Gastroesophageal sphincter (tissue), 4 donors: ENCODE results near the gene NME8. TPM values are rescaled to one million over a fixed set of nuclear protein-coding genes. Genes with fewer than 3 reads are reported as not detected.
A peak's percentile ranks its signal among the peaks of the same experiment; 100 is the strongest.

ENCODE experiments used
- ATAC-seq: fragments of 150-250 bp; one replicate; pipeline ENCODE4 v1.9.1; 2016; ENCODE audit warnings: mild to moderate bottlenecking, moderate library complexity
- H3K27ac ChIP-seq, 4 donors: fragments of 200-600 bp; sonication (generic) in 3 of 4; 1 replicate in 3 of 4; 2 replicates in 1 of 4; pipeline ENCODE4 v1.5.1; 2016 to 2019
- H3K27me3 ChIP-seq: fragments of 200-600 bp; sonication (generic); one replicate; pipeline ENCODE4 v1.5.1; 2019
- H3K36me3 ChIP-seq, 2 donors: fragments of 200-600 bp; sonication (generic); one replicate each; pipeline ENCODE4 v1.5.1; 2019; ENCODE audit warnings: control low read depth in 1 of 2
- H3K4me1 ChIP-seq, 3 donors: fragments of 200-600 bp; sonication (generic); 1 replicate in 2 of 3; 2 replicates in 1 of 3; pipeline ENCODE4 v1.5.1; 2016 to 2019; ENCODE audit warnings: control low read depth in 2 of 3
- H3K4me3 ChIP-seq, 2 donors: fragments of 200-600 bp; sonication (generic); one replicate each; pipeline ENCODE4 v1.5.1; 2019; ENCODE audit warnings: mild to moderate bottlenecking in 1 of 2, moderate library complexity in 1 of 2
- H3K9me3 ChIP-seq, 3 donors: fragments of 200-600 bp; sonication (generic); one replicate each; pipeline ENCODE4 v1.5.1; 2017 to 2019; ENCODE audit warnings: control low read depth in 2 of 3
- CTCF ChIP-seq, 4 experiments: fragments of 200-600 bp in 2 of 4; fragments of 450-650 bp in 2 of 4; sonication (generic) in 1 of 4; IDR thresholded peaks; one replicate each; pipeline ENCODE4 v1.5.1; 2017 to 2019; ENCODE audit warnings: antibody characterized with exemption in 4 of 4, mild to moderate bottlenecking in 2 of 4, moderate library complexity in 2 of 4
- EP300 ChIP-seq: sonication (generic); formaldehyde crosslinking; IDR thresholded peaks from one replicate; pipeline ENCODE4 v1.6.1; 2017; ENCODE audit warnings: antibody characterized with exemption, mild to moderate bottlenecking
- POLR2A ChIP-seq, 2 donors: fragments of 450-650 bp; IDR thresholded peaks; one replicate each; pipeline ENCODE4 v1.6.1; 2017; ENCODE audit warnings: antibody characterized with exemption in 2 of 2, mild to moderate bottlenecking in 2 of 2, moderate library complexity in 1 of 2
- POLR2AphosphoS5 ChIP-seq: sonication (generic); formaldehyde crosslinking; IDR thresholded peaks from one replicate; pipeline ENCODE4 v1.6.1; 2017; ENCODE audit warnings: antibody characterized with exemption
- WGBS, 2 donors: methylation state at CpG; one replicate each; pipeline ENCODE4 v1.1.5; 2018; ENCODE audit warnings: low coverage in 1 of 2; 5-methylcytosine and 5-hydroxymethylcytosine counted together
- total RNA-seq, 4 donors: library from RNA; depleted of rRNA; stranded (reverse); fragments of >200 nt; gene quantifications; one replicate each; pipeline ENCODE4 v1.1.0, GENCODE V29; 2016

The NME8 gene
- total RNA-seq, 4 donors from 2014 or later = 2.8 TPM; not detected in 3

DNA sequence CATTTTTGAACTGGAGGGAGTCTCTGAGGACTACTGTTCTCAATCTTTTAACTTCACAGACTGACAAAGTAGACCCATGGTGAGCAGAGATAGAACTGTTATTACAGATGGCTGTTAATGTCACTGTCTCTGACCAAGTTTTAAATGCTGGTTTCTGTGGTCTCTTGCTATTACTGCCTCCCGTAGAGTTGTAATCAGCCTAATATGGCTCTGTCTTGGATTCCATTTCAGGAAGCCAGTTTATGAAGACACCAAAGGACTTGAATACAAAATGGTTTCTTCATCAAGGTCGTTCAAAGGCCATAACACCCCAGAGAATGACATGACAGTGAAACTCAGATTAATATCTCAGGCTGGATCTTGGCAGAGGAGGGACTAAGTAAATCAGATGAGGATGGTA, 64.4 kb downstream of the NME8 start:
- TF ChIP-seq POLR2A (IDR thresholded peaks at IDR 0.05) = no peak
- no peak for TF ChIP-seq EP300
- no peak for TF ChIP-seq POLR2AphosphoS5
- no peak for TF ChIP-seq CTCF (IDR thresholded peaks at IDR 0.05)
- 49% methylated on average over 2 of the region's 2 CpGs; no CpG with 5 or more reads in 1 of the 2 donors for WGBS, 2 donors
- H3K27me3 ChIP-seq = peaks cover 15% of the 10 kb centered on the region
- H3K36me3 ChIP-seq = no peaks in the 10 kb centered on the region
- H3K4me3 ChIP-seq = no peak overlapping the region
- no peak for ATAC-seq
- peaks cover 0 to 29% (median 5%) of the 10 kb centered on the region in 3 donors for H3K4me1 ChIP-seq
- no peaks in the 10 kb centered on the region for H3K9me3 ChIP-seq
- H3K27ac ChIP-seq = peak overlapping the region in 1 of 4 donors; percentile 5

GRCh38 chr7:37915438-37915837, 67.0 kb downstream of the NME8 start:
- no peaks in the 10 kb centered on the region for H3K36me3 ChIP-seq
- peak overlapping the region in 1 of 2 donors; percentile 61 for H3K4me3 ChIP-seq
- no peaks in the 10 kb centered on the region for H3K9me3 ChIP-seq
- 10 to 32% methylated on average over 5 of the region's 5 CpGs for WGBS, 2 donors
- peaks cover 23% of the 10 kb centered on the region for H3K27me3 ChIP-seq
- TF ChIP-seq POLR2A (IDR thresholded peaks at IDR 0.05) (no peak), CTCF (IDR thresholded peaks at IDR 0.05) (no peak), EP300 (no peak), POLR2AphosphoS5 (no peak)
- ATAC-seq = no peak
- H3K4me1 ChIP-seq = peaks cover 0 to 37% (median 5%) of the 10 kb centered on the region in 3 donors
- peak overlapping the region in 2 of 4 donors; percentile 81 to 85 for H3K27ac ChIP-seq

- peak; percentile 16 for ATAC-seq
- 14 to 15% methylated on average over 4 to 27 of the region's 57 CpGs for WGBS, 2 donors
Observed at GRCh38 chr7:37916017-37916672, 67.7 kb downstream of the NME8 start.

DNA sequence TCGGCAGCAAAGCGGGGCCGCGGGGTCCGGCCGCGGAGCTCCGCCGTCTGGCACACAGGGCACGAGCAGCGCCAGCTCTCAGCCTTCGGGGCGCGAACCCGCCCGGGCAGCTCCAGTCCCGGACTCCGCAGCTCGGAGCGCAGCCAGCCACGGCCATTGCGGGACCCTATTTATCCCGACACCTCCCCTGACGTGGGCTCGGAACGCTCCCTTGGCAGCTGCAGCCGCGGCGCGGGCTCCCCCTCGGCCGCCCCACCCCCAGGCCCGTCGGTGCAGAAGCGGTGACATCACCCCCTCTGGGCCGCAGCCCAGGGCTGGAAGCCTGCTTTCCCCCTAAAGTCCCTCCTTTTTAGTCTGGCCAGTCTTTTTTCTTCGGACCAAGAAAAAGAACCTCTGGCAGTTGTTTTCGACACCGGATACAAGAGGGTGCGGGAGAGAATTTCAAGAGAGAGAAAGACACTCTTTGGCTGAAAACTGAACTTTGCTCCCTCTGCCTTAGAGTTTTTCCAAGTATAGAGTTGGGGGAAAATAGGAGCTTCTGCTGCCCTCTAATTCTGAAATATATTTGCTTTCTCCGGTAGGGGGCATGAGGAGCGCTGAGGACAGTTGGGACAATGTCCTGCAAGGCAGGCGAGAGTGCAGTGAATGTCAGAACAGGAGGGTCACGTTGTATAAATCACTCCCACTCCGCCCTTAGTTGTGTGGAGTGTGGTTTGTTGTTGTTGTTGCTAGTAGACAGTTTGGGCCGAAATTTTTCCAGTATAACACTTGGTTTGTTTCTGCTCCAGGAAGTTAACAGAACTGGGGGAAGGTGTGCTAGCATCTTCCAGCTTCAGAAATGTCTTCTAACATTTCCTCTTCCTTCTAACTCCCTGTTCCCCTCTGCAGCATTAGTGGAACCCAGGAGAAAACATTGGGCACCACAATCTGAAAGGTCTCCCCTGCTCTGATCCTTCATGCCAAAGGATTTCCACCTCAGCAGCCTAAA, 68.6 kb downstream of the NME8 start, which contains the start of gene SFRP4:
TSS of gene SFRP4 (minus strand) at position 145 of the 988 bp plus-strand sequence. CDS start 280 bp downstream, outside the sequence.
- Histone ChIP-seq H3K4me3 (peak within 1 kb of the TSS; percentile 21 to 61), H3K9me3 (no peaks in the 10 kb centered on the region), H3K36me3 (no peaks in the 10 kb centered on the region), H3K4me1 (peaks cover 0 to 50% (median 5%) of the 10 kb centered on the region in 3 donors), H3K27me3 (peaks cover 33% of the 10 kb centered on the region), H3K27ac (peak within 1 kb of the TSS in 3 of 4 donors; percentile 70 to 85 (median 81))
- no peak for TF ChIP-seq POLR2A (IDR thresholded peaks at IDR 0.05)
- peak; percentile 24 for TF ChIP-seq POLR2AphosphoS5
- TF ChIP-seq CTCF (IDR thresholded peaks at IDR 0.05) = peak; percentile 21 to 71 (median 66)
- peak; percentile 82 for ATAC-seq
- 7 to 19% methylated on average over 3 of the region's 46 CpGs for WGBS, 2 donors

More at GRCh38 chr7:37916017-37916672, 67.7 kb downstream of the NME8 start:
- Histone ChIP-seq H3K27ac (peak overlapping the region in 3 of 4 donors; percentile 70 to 85 (median 81)), H3K4me1 (peaks cover 0 to 42% (median 5%) of the 10 kb centered on the region in 3 donors), H3K36me3 (no peaks in the 10 kb centered on the region), H3K27me3 (peaks cover 30% of the 10 kb centered on the region), H3K4me3 (peak overlapping the region; percentile 21 to 61), H3K9me3 (no peaks in the 10 kb centered on the region)
- TF ChIP-seq EP300 (no peak), POLR2AphosphoS5 (no peak), POLR2A (IDR thresholded peaks at IDR 0.05) (no peak), CTCF (IDR thresholded peaks at IDR 0.05) (no peak)
